ENCODE measurements around the gene GNAI2.

DNA sequence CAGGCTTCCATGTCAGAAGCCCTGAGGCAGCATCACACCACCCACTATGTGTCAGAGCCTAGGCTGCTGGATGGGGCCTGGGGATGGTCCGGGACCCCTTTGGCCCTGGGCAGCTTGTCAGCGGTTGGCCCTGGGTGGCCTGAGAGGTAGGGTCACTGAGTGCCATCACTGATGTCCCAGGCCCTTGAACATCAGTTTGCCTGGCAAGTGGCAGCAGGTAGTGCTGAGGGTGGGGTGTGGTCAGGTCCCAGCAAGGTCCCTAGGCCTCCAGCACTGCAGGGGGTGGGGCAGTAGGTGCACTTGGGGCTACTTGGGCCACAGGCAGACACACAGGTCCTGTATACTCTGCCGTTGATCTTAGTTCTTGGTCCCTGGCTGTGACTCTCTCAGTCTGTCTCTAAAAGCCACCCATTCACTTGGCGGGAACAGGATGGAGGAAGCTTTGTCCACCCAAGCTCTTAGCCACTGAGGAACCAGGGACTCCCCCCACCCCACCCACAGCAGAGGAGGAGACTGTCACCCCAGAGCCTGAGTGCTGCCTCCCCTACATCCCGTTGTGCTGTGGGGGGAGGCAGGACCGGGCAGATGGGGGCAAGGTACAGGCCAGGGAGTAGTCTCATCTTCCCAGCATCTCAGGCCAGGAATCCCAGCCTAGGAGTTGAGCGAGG is 5.8 kb downstream of the GNAI2 start:
- TF ChIP-seq, protein P1, sequence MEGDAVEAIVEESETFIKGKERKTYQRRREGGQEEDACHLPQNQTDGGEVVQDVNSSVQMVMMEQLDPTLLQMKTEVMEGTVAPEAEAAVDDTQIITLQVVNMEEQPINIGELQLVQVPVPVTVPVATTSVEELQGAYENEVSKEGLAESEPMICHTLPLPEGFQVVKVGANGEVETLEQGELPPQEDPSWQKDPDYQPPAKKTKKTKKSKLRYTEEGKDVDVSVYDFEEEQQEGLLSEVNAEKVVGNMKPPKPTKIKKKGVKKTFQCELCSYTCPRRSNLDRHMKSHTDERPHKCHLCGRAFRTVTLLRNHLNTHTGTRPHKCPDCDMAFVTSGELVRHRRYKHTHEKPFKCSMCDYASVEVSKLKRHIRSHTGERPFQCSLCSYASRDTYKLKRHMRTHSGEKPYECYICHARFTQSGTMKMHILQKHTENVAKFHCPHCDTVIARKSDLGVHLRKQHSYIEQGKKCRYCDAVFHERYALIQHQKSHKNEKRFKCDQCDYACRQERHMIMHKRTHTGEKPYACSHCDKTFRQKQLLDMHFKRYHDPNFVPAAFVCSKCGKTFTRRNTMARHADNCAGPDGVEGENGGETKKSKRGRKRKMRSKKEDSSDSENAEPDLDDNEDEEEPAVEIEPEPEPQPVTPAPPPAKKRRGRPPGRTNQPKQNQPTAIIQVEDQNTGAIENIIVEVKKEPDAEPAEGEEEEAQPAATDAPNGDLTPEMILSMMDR (conservative IDR thresholded peaks at IDR 0.05 in 1 of 2, IDR thresholded peaks at IDR 0.05 in 1 of 2; ENCODE audit: extremely low read depth in 1 of 2, insufficient read depth in 1 of 2, low read depth in 1 of 2, low read length in 2 of 2) = no peak
- no peak for TF ChIP-seq EZH2 (IDR thresholded peaks at IDR 0.05; ENCODE audit: borderline replicate concordance, low read length)

Measured in mammary epithelial cell (primary cell).